ENCODE results near the gene OR2T10. TPM values are rescaled to one million over a fixed set of nuclear protein-coding genes. Genes with fewer than 3 reads are reported as not detected.

The OR2T10 gene
- total and polyA plus RNA-seq, 7 donors = 0.01 TPM; not detected in 6

DNA sequence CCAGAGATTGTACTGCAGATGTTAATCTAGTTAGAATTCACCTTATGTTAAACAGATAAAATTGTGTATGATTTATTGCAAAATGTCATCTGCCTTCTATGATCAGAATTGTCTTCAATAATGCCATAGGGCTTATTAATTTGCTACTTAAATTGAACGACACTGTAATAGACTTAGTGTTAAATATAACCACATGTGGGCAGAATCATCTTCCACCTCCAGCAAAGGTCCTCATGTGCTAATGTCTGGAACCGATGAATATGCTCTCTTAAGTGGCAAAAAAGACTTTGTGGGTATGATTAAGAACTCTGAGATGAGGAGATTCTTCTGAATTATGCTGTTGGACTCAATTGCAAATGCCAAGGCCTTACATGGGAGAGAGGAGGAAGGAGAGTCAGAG, 33.1 kb upstream of the OR2T10 start:
- Histone ChIP-seq H3K9me3 (no peaks in the 10 kb centered on the region), H3K27ac (no peak overlapping the region), H3K36me3 (no peaks in the 10 kb centered on the region), H3K4me1 (no peaks in the 10 kb centered on the region), H3K4me3 (no peak overlapping the region), H3K27me3 (no peaks in the 10 kb centered on the region)
- 88 to 89% methylated on average over 2 of the region's 2 CpGs for WGBS, 2 donors
- DNase-seq = no peak
- no peak for TF ChIP-seq POLR2A (IDR thresholded peaks at IDR 0.05)
- no peak for TF ChIP-seq POLR2AphosphoS5 (IDR thresholded peaks at IDR 0.05)
- TF ChIP-seq, protein P1, sequence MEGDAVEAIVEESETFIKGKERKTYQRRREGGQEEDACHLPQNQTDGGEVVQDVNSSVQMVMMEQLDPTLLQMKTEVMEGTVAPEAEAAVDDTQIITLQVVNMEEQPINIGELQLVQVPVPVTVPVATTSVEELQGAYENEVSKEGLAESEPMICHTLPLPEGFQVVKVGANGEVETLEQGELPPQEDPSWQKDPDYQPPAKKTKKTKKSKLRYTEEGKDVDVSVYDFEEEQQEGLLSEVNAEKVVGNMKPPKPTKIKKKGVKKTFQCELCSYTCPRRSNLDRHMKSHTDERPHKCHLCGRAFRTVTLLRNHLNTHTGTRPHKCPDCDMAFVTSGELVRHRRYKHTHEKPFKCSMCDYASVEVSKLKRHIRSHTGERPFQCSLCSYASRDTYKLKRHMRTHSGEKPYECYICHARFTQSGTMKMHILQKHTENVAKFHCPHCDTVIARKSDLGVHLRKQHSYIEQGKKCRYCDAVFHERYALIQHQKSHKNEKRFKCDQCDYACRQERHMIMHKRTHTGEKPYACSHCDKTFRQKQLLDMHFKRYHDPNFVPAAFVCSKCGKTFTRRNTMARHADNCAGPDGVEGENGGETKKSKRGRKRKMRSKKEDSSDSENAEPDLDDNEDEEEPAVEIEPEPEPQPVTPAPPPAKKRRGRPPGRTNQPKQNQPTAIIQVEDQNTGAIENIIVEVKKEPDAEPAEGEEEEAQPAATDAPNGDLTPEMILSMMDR (IDR thresholded peaks at IDR 0.05) = no peak
- TF ChIP-seq EP300 (IDR thresholded peaks at IDR 0.05) = no peak
- intact Hi-C loops (cut with DNase I) = no loop called here

DNA sequence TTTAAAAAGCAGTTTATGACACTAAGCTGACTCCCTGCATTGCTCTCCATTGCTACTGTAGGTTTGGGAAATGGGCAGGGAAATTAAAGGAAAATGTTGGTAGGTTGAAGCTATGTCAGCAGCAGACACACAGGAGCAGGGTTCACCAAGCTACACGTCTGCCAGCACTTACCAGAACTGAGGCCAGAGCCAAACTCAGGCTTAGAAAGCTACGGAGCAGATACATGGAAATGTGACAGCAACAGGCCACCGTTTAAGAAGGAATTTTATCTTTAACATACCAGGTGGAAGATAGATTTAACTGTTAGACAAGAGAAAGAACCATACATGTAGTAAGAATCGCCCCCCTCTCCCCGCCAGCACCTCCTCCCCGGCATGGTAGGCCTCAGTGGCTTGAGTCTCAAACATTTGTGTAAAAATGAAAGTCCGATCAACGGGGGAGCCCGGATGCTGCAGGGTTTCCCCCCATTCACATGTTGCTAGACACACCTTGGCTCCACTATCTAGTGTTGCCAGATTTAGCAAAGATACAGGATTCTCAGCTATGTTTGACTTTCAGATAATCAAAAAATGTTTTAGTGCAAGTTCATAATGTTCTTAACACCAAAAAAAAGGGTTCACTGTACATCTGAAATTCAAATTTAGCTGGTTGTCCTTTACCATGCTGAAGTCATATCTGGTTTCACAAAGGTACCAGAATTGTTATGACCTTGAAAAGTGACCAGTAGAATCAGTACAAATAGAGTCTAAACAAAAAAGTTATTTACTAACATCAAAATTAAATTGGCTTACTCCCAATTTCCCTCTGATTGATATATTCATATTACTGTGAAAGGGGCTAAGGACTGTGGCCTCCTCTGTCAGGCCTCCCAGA, 30.7 kb upstream of the OR2T10 start:
- no peak for TF ChIP-seq POLR2AphosphoS5 (IDR thresholded peaks at IDR 0.05)
- TF ChIP-seq POLR2A (IDR thresholded peaks at IDR 0.05) = no peak
- TF ChIP-seq, protein P1 (IDR thresholded peaks at IDR 0.05) = no peak
- no peak for TF ChIP-seq EP300 (IDR thresholded peaks at IDR 0.05)
- intact Hi-C loops (cut with DNase I) = no loop called here
- no peaks in the 10 kb centered on the region for H3K4me1 ChIP-seq

DNA sequence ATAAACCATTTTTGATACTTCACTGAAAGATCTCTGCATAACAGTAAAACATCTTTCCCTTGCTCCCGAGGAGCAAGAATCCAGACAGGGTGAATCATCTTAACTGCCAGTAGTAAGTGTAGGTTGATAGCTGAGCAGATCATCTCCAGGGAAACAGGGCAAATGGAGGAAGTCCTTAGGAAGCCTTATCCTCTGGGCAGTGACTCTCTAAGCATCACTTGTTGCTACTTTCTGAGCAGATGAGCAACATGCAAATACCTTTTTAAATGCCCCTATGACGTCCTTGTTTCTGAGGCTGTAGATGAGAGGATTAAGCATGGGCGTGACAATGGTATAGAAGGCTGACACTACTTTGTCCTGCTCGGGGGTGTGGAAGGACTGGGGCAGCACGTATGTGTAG, 28.5 kb upstream of the OR2T10 start:
- no peak for DNase-seq
- 87 to 89% methylated on average over 5 of the region's 5 CpGs for WGBS, 2 donors
- H3K4me3 ChIP-seq = no peak overlapping the region
- H3K36me3 ChIP-seq = no peaks in the 10 kb centered on the region
- no peak for TF ChIP-seq EP300 (IDR thresholded peaks at IDR 0.05)
- TF ChIP-seq POLR2A (IDR thresholded peaks at IDR 0.05) = no peak
- TF ChIP-seq, protein P1 (IDR thresholded peaks at IDR 0.05) = no peak
- no peak for TF ChIP-seq POLR2AphosphoS5 (IDR thresholded peaks at IDR 0.05)
- intact Hi-C loops (cut with DNase I) = loop anchor here (2.0 kb wide), 1 partner anchor 181 kb away; no protein-coding TSS in a partner anchor
- no peaks in the 10 kb centered on the region for H3K9me3 ChIP-seq
- no peaks in the 10 kb centered on the region for H3K4me1 ChIP-seq
- no peak overlapping the region for H3K27ac ChIP-seq
- H3K27me3 ChIP-seq = no peaks in the 10 kb centered on the region

More for the DNA sequence above, 30.7 kb upstream of the OR2T10 start:
- H3K36me3 ChIP-seq = no peaks in the 10 kb centered on the region
- H3K27ac ChIP-seq = no peak overlapping the region
- WGBS, 2 donors = 81 to 89% methylated on average over 9 of the region's 9 CpGs
- no peak for DNase-seq
- H3K9me3 ChIP-seq = no peaks in the 10 kb centered on the region
- H3K4me3 ChIP-seq = no peak overlapping the region
- H3K27me3 ChIP-seq = no peaks in the 10 kb centered on the region

DNA sequence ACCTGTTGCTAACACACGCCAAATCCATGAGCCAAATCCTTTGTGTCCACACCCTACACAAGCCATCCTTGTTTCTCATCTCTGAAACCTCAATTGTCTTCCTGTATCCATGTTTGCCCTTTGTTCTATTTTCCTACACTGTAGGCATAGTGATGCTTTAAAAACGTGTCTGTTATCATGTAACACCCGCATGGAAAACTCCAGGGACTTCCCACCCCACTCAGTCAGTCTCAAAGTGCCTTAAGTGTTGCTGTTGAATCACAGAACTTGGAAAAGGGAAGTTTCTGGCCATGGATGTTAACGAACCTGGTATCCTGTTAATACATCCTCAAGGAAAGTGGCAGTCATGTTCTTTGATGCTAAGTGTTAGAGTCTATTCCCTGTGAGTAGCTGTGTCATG, 27.7 kb upstream of the OR2T10 start:
- WGBS, 2 donors = 72 to 82% methylated on average over 4 of the region's 4 CpGs
- Histone ChIP-seq H3K27ac (no peak overlapping the region), H3K36me3 (no peaks in the 10 kb centered on the region), H3K27me3 (no peaks in the 10 kb centered on the region), H3K4me1 (no peaks in the 10 kb centered on the region), H3K9me3 (no peaks in the 10 kb centered on the region), H3K4me3 (no peak overlapping the region)
- TF ChIP-seq POLR2A (IDR thresholded peaks at IDR 0.05) = no peak
- TF ChIP-seq, protein P1 (IDR thresholded peaks at IDR 0.05) = no peak
- TF ChIP-seq POLR2AphosphoS5 (IDR thresholded peaks at IDR 0.05) = no peak
- TF ChIP-seq EP300 (IDR thresholded peaks at IDR 0.05) = no peak
- DNase-seq = no peak
- intact Hi-C loops (cut with DNase I) = loop anchor here (2.0 kb wide), 1 partner anchor 182 kb away; no protein-coding TSS in a partner anchor

All from sigmoid colon (tissue), 7 donors.